Endodermal cell (in vitro differentiated cells): Measurements from ENCODE around the gene SLFN5. TPM values are rescaled to one million over a fixed set of nuclear protein-coding genes. Genes with fewer than 3 reads are reported as not detected.

ENCODE experiments used
- DNase-seq: peaks from one replicate; pipeline ENCODE4 v3.0.0-alpha.2; 2017
- H3K27ac ChIP-seq: 2 replicates; pipeline ENCODE4 v1.5.1; 2013; ENCODE audit warnings: mild to moderate bottlenecking, low read depth, low read length, moderate library complexity
- H3K27me3 ChIP-seq: 2 replicates; pipeline ENCODE4 v1.6.1; 2013; ENCODE audit warnings: mild to moderate bottlenecking, low read length, moderate library complexity; ENCODE audit not compliant: insufficient read depth, control insufficient read depth, poor library complexity, severe bottlenecking
- H3K36me3 ChIP-seq: 2 replicates; pipeline ENCODE4 v1.7.0; 2013; ENCODE audit warnings: mild to moderate bottlenecking, low read length, moderate library complexity; ENCODE audit not compliant: control insufficient read depth, insufficient read depth
- H3K4me1 ChIP-seq: one replicate; pipeline ENCODE4 v1.7.0; 2013; ENCODE audit warnings: low read length; ENCODE audit not compliant: control insufficient read depth, insufficient read depth
- H3K4me3 ChIP-seq: 2 replicates; pipeline ENCODE4 v1.5.1; 2013; ENCODE audit warnings: mild to moderate bottlenecking, low read length, moderate library complexity
- H3K9ac ChIP-seq: 2 replicates; pipeline ENCODE4 v1.6.1; 2013; ENCODE audit warnings: mild to moderate bottlenecking, low read length, moderate library complexity; ENCODE audit not compliant: poor library complexity, severe bottlenecking; ENCODE audit errors: extremely low read depth
- H3K9me3 ChIP-seq: 2 replicates; pipeline ENCODE4 v1.6.1; 2013; ENCODE audit warnings: mild to moderate bottlenecking, low read length, moderate library complexity; ENCODE audit not compliant: control insufficient read depth
- H3K27ac Mint-ChIP-seq: 2 replicates; pipeline ENCODE4 v1.8.0; 2020; ENCODE audit warnings: mixed read lengths
- H3K27me3 Mint-ChIP-seq: 2 replicates; pipeline ENCODE4 v1.8.0; 2021; ENCODE audit warnings: mild to moderate bottlenecking, mixed read lengths; ENCODE audit not compliant: insufficient read depth
- H3K36me3 Mint-ChIP-seq: 2 replicates; pipeline ENCODE4 v1.8.0; 2020; ENCODE audit warnings: low read depth, mixed read lengths
- H3K4me1 Mint-ChIP-seq: 2 replicates; pipeline ENCODE4 v1.8.0; 2020; ENCODE audit warnings: mixed read lengths
- H3K4me3 Mint-ChIP-seq: 2 replicates; pipeline ENCODE4 v1.8.0; 2020; ENCODE audit warnings: mild to moderate bottlenecking, moderate library complexity, mixed read lengths
- H3K9me3 Mint-ChIP-seq: 2 replicates; pipeline ENCODE4 v1.8.0; 2020; ENCODE audit warnings: mild to moderate bottlenecking, mixed read lengths
- whole genome bisulfite sequencing, 2 experiments: methylation state at CpG; one replicate each; pipeline versions ENCODE4 v1.1.5 to v1.1.7; 2013; ENCODE audit warnings: missing lambda C conversion rate in 2 of 2, mixed read lengths in 1 of 2; ENCODE audit not compliant: insufficient coverage in 1 of 2, insufficient read length in 1 of 2; 5-methylcytosine and 5-hydroxymethylcytosine counted together
- total RNA-seq, 2 donors: library from RNA; stranded (reverse); fragmentation: NEBNext Ultra II Directional in 1 of 2; extraction: Animal tissue kit (Norgen Biotek cat#: 25700) in 1 of 2; gene quantifications; 2 replicates in 1 of 2; 3 replicates in 1 of 2; pipeline ENCODE4 v1.2.1, GENCODE V29; 2021
- TF ChIP-seq, protein P1 (sequence below): fragments of 200-600 bp; sonication (generic); conservative IDR thresholded peaks from 2 replicates; pipeline ENCODE4 v1.5.0; 2021; ENCODE audit warnings: antibody characterized with exemption, mild to moderate bottlenecking

Gene SLFN5
- total RNA-seq, 2 donors from 2014 or later, result 12.4 TPM

DNA sequence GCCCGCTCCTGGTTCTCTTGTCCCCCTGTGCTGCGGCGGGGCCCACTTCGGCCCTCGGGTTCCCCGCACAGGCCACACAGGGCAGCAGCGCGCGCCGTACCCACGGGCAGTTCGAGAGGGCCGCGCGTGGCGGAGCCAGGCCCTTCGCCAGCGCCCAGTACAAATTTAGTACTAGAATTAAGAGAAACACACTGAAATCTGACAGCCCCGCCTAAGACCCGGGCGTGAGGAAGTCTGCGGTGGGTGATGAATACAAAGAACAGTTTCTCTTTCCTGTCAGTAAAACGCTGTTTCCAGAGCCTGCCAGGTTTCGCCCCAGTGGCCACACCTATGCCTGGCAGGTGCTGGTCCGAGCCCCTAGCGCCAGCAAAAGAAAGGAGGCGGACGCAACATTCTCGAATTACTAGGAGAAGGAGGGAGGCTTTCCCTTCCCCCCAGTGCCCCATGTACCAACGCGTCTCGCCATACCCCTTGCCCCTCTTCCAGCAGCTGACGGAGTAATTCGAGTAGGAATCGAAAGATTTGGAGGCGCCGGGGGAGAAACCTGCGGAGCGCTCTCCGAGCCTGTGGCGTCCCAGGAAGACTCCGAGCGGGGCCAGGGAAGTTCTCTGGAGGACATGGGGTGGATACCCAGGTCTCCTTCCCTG is 591 bp upstream of the SLFN5 start:
- 5 to 11% methylated on average over 13 to 42 of the region's 43 CpGs for WGBS, 2 experiments
- Histone ChIP-seq H3K4me1 (peaks cover 8% of the 10 kb centered on the region), H3K27me3 (no peaks in the 10 kb centered on the region), H3K4me3 (peak overlapping the region; percentile 95), H3K27ac (no peak overlapping the region), H3K9ac (peak overlapping the region; percentile 80), H3K36me3 (no peaks in the 10 kb centered on the region), H3K9me3 (no peaks in the 10 kb centered on the region)
- Mint-ChIP-seq H3K4me1 (peaks cover 18% of the 10 kb centered on the region), H3K27me3 (peaks cover 3% of the 10 kb centered on the region), H3K9me3 (no peaks in the 10 kb centered on the region), H3K27ac (peak overlapping the region; percentile 91), H3K36me3 (no peaks in the 10 kb centered on the region), H3K4me3 (peak overlapping the region; percentile 94)
- DNase-seq, result peak; percentile 97
- TF ChIP-seq, protein P1, sequence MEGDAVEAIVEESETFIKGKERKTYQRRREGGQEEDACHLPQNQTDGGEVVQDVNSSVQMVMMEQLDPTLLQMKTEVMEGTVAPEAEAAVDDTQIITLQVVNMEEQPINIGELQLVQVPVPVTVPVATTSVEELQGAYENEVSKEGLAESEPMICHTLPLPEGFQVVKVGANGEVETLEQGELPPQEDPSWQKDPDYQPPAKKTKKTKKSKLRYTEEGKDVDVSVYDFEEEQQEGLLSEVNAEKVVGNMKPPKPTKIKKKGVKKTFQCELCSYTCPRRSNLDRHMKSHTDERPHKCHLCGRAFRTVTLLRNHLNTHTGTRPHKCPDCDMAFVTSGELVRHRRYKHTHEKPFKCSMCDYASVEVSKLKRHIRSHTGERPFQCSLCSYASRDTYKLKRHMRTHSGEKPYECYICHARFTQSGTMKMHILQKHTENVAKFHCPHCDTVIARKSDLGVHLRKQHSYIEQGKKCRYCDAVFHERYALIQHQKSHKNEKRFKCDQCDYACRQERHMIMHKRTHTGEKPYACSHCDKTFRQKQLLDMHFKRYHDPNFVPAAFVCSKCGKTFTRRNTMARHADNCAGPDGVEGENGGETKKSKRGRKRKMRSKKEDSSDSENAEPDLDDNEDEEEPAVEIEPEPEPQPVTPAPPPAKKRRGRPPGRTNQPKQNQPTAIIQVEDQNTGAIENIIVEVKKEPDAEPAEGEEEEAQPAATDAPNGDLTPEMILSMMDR, result peak; percentile 78

DNA sequence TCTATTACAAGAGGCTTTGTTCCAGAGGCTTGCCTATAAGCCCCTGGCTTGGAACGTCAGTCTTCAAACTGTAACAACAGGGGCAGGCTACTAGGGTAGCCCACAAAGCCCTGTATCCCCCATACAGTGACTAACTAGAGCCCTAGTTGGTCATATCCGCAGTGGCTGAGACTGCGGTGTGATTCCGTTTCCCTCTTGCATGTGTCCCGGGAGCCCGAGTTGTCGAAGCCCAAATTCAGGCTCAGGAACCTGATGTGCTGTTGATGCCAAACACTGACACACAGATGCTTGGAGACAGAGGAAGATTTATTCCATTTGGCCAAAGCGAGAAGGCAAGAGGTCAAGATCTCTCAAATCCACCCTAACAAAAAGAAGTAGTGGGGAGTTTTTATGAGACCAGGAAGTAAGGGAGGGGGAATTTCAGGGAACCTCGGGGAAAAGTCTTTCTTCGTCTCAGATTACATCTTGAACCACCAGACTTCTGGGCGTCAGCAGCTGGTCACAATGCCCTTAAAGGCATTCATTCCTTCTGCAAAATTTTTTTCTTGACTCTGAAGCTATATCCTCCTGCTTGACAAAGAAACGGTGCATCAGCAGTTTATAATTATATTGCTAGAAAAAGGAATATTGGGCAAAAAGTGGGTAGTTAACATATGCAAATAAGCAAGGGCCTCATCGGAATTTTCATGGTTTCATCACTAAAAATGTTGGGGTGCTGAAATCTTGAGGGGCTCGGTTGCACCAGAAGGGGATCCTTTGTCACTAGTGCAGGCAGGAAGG is 879 bp downstream of the SLFN5 start:
- Mint-ChIP-seq H3K4me3 (peak overlapping the region; percentile 94), H3K4me1 (peaks cover 18% of the 10 kb centered on the region), H3K36me3 (no peaks in the 10 kb centered on the region), H3K27ac (peak overlapping the region; percentile 95), H3K27me3 (peaks cover 3% of the 10 kb centered on the region), H3K9me3 (no peaks in the 10 kb centered on the region)
- Histone ChIP-seq H3K4me3 (peak overlapping the region; percentile 95), H3K27me3 (no peaks in the 10 kb centered on the region), H3K9me3 (no peaks in the 10 kb centered on the region), H3K27ac (no peak overlapping the region), H3K36me3 (no peaks in the 10 kb centered on the region), H3K9ac (peak overlapping the region; percentile 80), H3K4me1 (peaks cover 8% of the 10 kb centered on the region)
- 17 to 23% methylated on average over 11 to 13 of the region's 14 CpGs for WGBS, 2 experiments
- DNase-seq, result peak; percentile 77
- TF ChIP-seq, protein P1, result no peak

DNA sequence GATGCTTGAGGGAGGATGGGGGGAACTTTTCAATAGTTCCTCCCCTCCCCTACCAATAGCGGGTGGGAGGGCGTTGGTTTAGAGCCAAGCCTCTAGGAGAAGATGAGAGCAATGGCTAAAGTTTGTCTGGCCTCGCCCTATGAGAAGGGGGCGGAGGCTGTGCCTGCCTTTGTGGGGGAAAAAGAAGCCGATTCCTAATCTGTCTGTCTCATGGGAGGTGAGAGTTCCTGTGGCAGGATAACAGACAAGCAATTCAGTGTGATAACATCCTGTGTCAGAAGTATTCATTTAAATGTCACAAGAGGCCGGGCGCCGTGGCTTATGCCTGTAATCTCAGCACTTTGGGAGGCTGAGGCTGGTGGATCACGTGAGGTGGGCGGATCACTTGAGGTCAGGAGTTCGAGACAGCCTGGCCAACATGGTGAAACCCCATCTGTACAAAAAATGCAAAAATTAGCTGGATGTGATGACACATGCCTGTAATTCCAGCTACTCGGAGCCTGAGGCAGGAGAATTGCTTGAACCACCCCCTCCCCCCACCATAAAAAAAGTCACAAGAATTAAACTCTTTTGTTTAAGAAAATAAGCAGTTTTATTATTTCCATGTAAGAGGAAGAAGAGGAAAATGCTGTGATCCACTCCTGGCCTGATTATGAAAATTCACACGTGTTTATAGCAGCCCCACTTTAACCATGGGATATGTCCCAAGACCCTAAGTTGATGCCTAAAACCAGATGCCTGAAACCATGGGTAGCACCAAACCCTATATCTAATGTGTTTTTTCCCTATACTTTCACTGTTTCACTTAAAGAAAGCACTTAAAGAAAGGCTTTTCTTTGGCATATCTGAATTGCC is 1.7 kb downstream of the SLFN5 start:
- Histone ChIP-seq H3K4me1 (peaks cover 8% of the 10 kb centered on the region), H3K27me3 (no peaks in the 10 kb centered on the region), H3K27ac (no peak overlapping the region), H3K9me3 (no peaks in the 10 kb centered on the region), H3K36me3 (no peaks in the 10 kb centered on the region), H3K9ac (no peak overlapping the region), H3K4me3 (peak overlapping the region; percentile 95)
- H3K4me3 Mint-ChIP-seq, result peak overlapping the region; percentile 94
- peak; percentile 83 for DNase-seq
- WGBS, 2 experiments, result 48 to 62% methylated on average over 8 to 11 of the region's 13 CpGs
- peak overlapping the region; percentile 74 for H3K27ac Mint-ChIP-seq
- peaks cover 3% of the 10 kb centered on the region for H3K27me3 Mint-ChIP-seq
- TF ChIP-seq, protein P1, result no peak
- H3K36me3 Mint-ChIP-seq, result peaks cover 2% of the 10 kb centered on the region
- no peaks in the 10 kb centered on the region for H3K9me3 Mint-ChIP-seq
- peaks cover 18% of the 10 kb centered on the region for H3K4me1 Mint-ChIP-seq
